ENCODE results near the gene WDR18. TPM values are rescaled to one million over a fixed set of nuclear protein-coding genes. Genes with fewer than 3 reads are reported as not detected.

The WDR18 gene
- total and polyA plus RNA-seq, 2 of the 4 experiments (the other 2 are of a cell fraction) = 37.1 to 56.9 TPM

DNA sequence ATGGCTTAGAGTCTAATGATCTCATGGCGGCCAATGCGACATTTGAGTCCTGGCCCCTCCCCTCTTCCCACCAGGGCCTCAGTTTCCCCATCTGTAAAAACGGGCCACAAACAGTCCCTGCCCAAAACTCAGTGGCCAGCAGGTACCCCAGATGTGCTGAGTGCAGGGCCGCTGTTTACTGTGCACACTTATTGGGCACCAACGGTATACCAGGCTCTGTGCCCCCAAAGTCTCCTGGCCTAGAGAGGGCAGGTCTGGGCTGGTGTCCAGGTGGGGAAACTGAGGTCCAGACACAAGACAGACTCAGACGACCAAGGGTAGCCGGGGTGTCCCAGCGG is 23.6 kb upstream of the WDR18 start:
- POLR2A ChIA-PET (ENCODE audit: unreplicated experiment) = no interaction called here
- whole genome bisulfite sequencing, 2 experiments (ENCODE audit: extremely low coverage in 2 of 2, insufficient read length in 1 of 2) = 77% methylated on average over 7 of the region's 8 CpGs; no CpG with 5 or more reads in 1 of the 2 experiments
- peaks cover 18% of the 10 kb centered on the region for H3K4me1 ChIP-seq (ENCODE audit: control insufficient read depth, insufficient read depth, low read length)
- no peak for DNase-seq
- intact Hi-C loops (cut with micrococcal nuclease) (no loop called here), dilution Hi-C loops (cut with HindIII; ENCODE audit: low sequenced_read_pairs, unreplicated experiment) (no loop called here), in situ Hi-C loops (cut with MboI; ENCODE audit: low sequenced_read_pairs) (no loop called here)
- no peak overlapping the region for H2AFZ ChIP-seq (replicated peaks; ENCODE audit: low read length, poor library complexity)
- no peak overlapping the region for H3K23ac ChIP-seq (ENCODE audit: low read depth, low read length)
- H3K79me1 ChIP-seq (ENCODE audit: low read depth in 1 of 2, low read length in 2 of 2) = peaks cover 54 to 88% of the 10 kb centered on the region in 2 experiments
- H4K8ac ChIP-seq (ENCODE audit: low read depth in 2 of 2, low read length in 2 of 2) = no peak overlapping the region
- peaks cover 57% of the 10 kb centered on the region for H3K36me3 ChIP-seq (ENCODE audit: control insufficient read depth, insufficient read depth, low read length)
- no peak overlapping the region for H3K14ac ChIP-seq (replicated peaks; ENCODE audit: low read depth, low read length)
- no TSS peak for BruUV-seq (replicated peaks)
- H3K4me3 ChIP-seq (ENCODE audit: insufficient read depth, low read depth, low read length) = no peak overlapping the region
- H2AK5ac ChIP-seq (ENCODE audit: low read depth, low read length) = no peak overlapping the region
- H3K9me1 ChIP-seq (ENCODE audit: insufficient read depth, low read length) = peaks cover 10% of the 10 kb centered on the region
- peaks cover 45% of the 10 kb centered on the region for H4K20me1 ChIP-seq (ENCODE audit: insufficient read depth, low read length)
- H2AK9ac ChIP-seq (replicated peaks; ENCODE audit: low read depth, low read length, poor library complexity) = no peak overlapping the region
- H3K4ac ChIP-seq (ENCODE audit: low read depth, low read length) = no peak overlapping the region
- H2BK5ac ChIP-seq (ENCODE audit: low read depth, low read length, poor library complexity, severe bottlenecking) = no peak overlapping the region
- H4K5ac ChIP-seq (ENCODE audit: low read depth, low read length) = no peak overlapping the region
- H2BK20ac ChIP-seq (ENCODE audit: low read depth, low read length) = no peak overlapping the region
- no peak overlapping the region for H3K4me2 ChIP-seq (ENCODE audit: low read depth, low read length)
- H2BK120ac ChIP-seq (ENCODE audit: low read depth, low read length) = no peak overlapping the region
- no peak overlapping the region for H3K56ac ChIP-seq (ENCODE audit: extremely low read depth, insufficient read depth, low read length)
- H3K27ac ChIP-seq (ENCODE audit: insufficient read depth, low read length) = no peak overlapping the region
- H2BK15ac ChIP-seq (ENCODE audit: low read depth, low read length) = no peak overlapping the region
- no peak overlapping the region for H3K18ac ChIP-seq (ENCODE audit: low read depth, low read length)
- no peak overlapping the region for H4K91ac ChIP-seq (ENCODE audit: insufficient read depth, low read depth, low read length)
- H3K27me3 ChIP-seq (ENCODE audit: control insufficient read depth, insufficient read depth, low read length) = no peaks in the 10 kb centered on the region
- TF ChIP-seq, protein P1, sequence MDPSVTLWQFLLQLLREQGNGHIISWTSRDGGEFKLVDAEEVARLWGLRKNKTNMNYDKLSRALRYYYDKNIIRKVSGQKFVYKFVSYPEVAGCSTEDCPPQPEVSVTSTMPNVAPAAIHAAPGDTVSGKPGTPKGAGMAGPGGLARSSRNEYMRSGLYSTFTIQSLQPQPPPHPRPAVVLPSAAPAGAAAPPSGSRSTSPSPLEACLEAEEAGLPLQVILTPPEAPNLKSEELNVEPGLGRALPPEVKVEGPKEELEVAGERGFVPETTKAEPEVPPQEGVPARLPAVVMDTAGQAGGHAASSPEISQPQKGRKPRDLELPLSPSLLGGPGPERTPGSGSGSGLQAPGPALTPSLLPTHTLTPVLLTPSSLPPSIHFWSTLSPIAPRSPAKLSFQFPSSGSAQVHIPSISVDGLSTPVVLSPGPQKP (IDR thresholded peaks at IDR 0.05; ENCODE audit: borderline replicate concordance, low read depth, low read length) = no peak
- no peak for TF ChIP-seq CEBPB (IDR thresholded peaks at IDR 0.05; ENCODE audit: low read depth, low read length)
- no peaks in the 10 kb centered on the region for H3K9me3 ChIP-seq (ENCODE audit: control insufficient read depth, insufficient read depth, low read length)
- no peak for ATAC-seq (ENCODE audit: low read depth)
- H3K9ac ChIP-seq (ENCODE audit: low read depth, low read length) = no peak overlapping the region
- CTCF ChIA-PET = no interaction called here
